Fibroblast of skin of right quadriceps (primary cell): Measurements from ENCODE around the gene PXN.
"Not testable (repeated sequence)": the region's sequence is repeated elsewhere in the genome, so short reads cannot be mapped to it uniquely, and the experiment has no call there.

Source experiments
- DNase-seq: peaks from one replicate; pipeline ENCODE4 v3.0.0-alpha.2; 2013

PXN gene

GRCh38 chr12:120261951-120262851 lies 3.3 kb downstream of the PXN start:
- no peak for DNase-seq

DNA sequence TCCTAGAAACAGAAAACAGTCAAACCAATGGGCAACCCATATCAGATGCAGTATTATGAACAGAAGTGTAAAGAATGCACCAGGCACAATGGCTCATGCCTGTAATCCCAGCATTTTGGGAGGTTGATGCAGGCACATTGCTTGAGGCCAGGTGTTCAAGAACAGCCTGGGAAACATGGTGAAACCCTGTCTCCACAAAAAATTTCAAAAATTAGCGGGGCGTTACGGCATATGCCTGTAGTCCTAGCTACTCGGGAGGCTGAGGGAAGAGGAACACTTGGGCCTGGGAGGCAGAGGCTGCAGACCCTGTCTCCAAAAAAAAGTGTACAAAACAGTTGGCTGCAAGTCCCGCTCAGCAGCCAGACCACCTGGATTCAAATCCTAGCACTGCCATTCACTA lies 4.9 kb downstream of the PXN start:
- DNase-seq: no peak

GRCh38 chr12:120259418-120260202 lies 5.9 kb downstream of the PXN start:
- DNase-seq: no peak

GRCh38 chr12:120258323-120258896 lies 7.1 kb downstream of the PXN start:
- no peak for DNase-seq

DNA sequence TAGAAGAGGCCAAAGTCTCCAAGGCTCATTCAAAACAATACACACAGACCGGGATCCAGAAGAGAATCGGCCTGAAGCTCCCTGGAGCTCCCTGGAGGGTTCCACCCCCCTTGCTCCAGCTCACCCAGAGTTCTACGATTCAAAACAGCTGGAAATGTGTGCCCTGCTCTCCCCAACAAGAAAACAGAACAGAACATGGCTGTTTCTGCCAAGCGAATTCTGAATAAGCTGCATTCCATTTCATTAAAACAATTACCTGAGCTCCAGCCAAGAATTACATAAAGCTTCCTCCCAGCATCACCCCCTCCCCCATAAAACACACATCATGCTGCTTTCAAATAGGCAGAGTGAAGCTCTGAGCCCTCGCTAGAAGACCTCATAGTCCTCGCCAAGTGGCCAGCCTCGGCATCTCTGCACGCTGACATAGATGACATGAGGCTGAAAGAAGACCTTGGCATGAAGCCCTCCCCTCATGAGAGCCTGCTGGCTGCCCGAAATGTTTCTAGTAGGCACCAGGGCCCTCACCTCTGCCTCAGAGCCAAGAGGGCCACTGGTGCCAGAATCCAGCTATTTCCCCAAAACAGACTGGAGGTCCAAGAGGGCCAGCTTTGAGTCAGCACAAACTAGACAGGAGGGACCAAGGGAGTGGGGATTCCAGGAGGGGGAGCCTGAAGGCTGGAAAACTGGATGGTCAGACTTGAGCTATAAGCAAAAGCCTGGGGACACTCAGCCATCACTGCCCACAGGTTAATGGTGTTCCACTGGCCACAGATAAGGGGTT lies 8.3 kb downstream of the PXN start:
- DNase-seq: peak; percentile 96

GRCh38 chr12:120254809-120255208 lies 10.7 kb downstream of the PXN start:
- no peak for DNase-seq

DNA sequence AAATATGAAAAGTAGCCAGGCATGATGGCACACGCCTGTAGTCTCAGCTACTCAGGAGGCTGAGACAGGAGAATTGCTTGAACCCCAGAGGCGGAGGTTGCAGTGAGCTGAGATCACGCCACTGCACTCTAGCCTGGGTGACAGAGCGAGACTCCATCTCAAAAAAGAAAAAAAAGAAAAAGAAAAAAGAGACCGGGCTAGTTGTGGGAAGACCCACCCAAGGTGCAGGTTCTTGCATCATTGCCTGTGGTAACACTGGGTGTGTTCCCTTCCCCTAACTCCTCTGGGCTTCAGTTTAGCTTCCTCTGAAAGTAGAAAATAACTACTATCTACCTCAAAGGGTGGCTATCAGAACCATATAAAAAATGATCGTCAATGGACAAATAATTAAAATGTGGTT lies 12.2 kb downstream of the PXN start:
- not testable (repeated sequence) for DNase-seq

GRCh38 chr12:120252071-120252906 lies 13.2 kb downstream of the PXN start:
- no peak for DNase-seq

DNA sequence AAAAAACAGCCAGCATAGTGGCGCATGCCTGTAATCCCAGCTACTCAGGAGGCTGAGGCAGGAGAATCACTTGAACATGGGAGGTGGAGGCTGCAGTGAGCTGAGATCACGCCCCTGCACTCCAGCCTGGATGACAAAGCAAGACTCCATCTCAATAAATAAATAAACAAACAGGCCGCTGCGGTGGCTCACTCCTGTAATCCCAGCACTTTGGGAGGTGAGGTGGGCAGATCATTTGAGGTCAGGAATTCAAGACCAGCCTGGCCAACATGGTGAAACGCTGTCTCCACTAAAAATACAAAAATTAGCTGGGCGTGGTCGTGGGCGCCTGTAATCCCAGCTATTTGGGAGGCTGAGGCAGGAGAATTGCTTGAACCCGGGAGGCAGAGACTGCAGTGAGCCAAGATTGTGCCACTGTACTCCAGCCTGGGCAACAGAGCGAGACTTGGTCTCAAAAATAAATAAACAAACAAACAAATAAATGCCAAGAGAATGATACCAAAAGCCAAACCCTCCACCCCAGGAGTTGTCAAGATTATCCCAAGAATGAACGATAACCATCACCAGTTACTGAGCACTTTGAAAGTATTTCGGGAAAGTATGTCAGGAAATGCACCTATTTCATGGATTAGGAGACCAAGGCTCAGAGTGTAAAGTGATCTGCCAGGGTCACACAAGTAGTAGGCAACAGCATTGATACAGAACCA lies 14.0 kb downstream of the PXN start:
- not testable (repeated sequence) for DNase-seq

DNA sequence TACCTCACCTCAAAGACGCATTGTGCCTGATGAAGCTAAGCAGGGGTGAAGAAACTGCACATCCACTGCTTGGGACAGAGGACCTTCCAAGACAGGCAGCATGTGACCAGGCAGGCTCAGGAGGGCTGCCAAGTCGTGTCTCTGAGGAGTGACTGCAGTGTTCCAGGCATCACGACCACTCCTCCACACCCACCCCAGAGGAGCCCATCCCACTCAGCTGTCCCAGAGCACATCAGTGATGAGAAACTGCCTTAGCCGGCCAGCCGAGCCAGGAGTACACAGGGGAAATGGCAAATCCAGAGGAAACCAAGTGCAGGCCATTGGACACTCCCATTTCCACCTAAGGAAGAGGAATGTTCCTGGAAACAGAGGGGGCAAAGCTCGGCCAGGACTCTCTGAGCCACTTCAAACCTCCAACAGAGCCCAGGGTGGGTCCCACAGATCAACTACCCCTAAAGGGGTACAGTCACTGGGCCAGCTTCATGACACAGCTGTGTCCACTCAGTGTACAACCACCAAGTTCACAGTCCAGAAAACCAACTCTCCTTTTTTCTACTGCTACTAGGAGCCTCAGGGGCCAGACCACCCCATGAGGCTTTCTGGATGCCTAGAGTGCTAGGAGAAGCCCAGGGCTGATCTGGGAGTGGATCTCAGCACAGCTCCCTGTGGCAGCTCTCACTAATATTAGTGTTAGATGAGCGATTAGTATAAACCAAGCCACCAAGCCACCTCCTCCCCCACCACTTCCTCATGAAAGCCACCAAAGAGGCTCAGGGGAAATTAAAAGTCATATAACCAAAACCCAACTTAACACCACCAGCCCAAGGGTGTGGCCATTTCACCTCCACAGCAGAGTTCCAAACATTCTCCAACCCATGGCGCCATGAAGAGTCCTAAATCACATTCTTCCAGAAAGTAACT lies 15.4 kb downstream of the PXN start:
- no peak for DNase-seq

DNA sequence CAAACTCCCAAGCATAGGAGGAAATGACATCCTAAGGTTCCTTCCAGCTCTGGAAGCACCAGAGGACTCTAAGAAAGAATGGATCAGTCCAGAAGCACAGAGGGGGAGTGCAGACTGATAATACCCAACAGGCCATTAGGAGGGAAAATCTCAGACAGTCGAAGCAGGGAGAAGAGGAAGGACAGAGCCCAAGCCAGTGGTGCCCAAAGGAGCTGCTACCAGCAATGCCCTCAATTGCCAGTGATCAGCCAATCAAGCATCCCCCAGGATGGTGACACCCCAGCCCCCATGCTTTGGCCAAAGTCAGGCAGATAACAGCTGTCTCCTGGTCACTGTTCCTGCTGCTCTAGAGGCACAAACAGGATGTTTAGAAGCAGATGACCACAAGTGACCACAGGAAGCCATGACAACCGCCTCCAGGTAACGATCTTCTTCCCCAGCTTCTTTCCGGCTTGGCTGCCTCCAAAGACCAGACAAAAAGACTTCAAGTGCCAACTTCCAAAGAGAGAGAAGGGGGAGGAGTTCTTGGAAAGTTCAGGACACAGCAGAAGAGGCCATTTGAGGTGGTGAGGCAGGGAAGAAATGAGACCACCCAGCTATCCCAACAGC lies 16.2 kb downstream of the PXN start:
- no peak for DNase-seq

- DNase-seq: peak; percentile 73
Measured at GRCh38 chr12:120247621-120248030, 17.9 kb downstream of the PXN start.

GRCh38 chr12:120247183-120247582 lies 18.3 kb downstream of the PXN start:
- DNase-seq: no peak

DNA sequence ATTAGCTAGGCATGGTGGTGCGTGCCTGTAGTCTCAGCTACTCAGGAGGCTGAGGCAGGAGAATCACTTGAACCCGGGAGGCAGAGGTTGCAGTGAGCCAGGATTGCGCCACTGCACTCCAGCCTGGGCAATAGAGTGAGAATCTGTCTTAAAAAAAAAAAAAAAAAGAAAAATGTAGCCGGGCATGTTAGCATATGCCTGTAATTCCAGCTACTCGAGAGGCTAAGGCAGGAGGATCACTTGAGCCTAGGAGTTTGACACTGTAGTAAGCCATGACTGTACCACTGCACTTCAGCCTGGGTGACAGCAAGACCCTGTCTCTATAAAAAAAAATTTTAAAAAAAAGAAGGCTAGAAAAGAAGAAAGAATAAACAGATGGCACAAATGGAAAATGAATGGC lies 18.8 kb downstream of the PXN start:
- DNase-seq: not testable (repeated sequence)

GRCh38 chr12:120242971-120243699 lies 22.4 kb downstream of the PXN start:
- no peak for DNase-seq

GRCh38 chr12:120242275-120242799 lies 23.2 kb downstream of the PXN start:
- no peak for DNase-seq

GRCh38 chr12:120241561-120242274 lies 23.8 kb downstream of the PXN start:
- no peak for DNase-seq

- DNase-seq: no peak
Measured at GRCh38 chr12:120240495-120240833, 25.1 kb downstream of the PXN start.
